ACC112 (cell line): ENCODE data around the gene METTL24.

Experiments used
- H2AFZ ChIP-seq: fragments of 200-600 bp; sonication (generic); one replicate; pipeline ENCODE4 v1.6.0; 2017; ENCODE audit warnings: antibody characterized with exemption, low read length; ENCODE audit not compliant: unreplicated experiment
- H3K27ac ChIP-seq: fragments of 200-600 bp; sonication (generic); 2 replicates; pipeline ENCODE4 v1.5.1; 2014; ENCODE audit warnings: low read depth, mild to moderate bottlenecking, antibody characterized with exemption, low read length, moderate library complexity
- H3K27me3 ChIP-seq: fragments of 200-600 bp; sonication (generic); 2 replicates; pipeline ENCODE4 v1.6.1; 2014; ENCODE audit warnings: mild to moderate bottlenecking, antibody characterized with exemption, low read length, moderate library complexity, mixed read lengths; ENCODE audit not compliant: insufficient read depth
- H3K36me3 ChIP-seq: fragments of 200-600 bp; sonication (generic); 2 replicates; pipeline ENCODE4 v1.6.1; 2016; ENCODE audit warnings: mild to moderate bottlenecking, antibody characterized with exemption, low read length, moderate library complexity, mixed read lengths; ENCODE audit not compliant: insufficient read depth
- H3K4me1 ChIP-seq: fragments of 200-600 bp; sonication (generic); one replicate; pipeline ENCODE4 v1.6.1; 2016; ENCODE audit warnings: low read length, mixed read lengths; ENCODE audit not compliant: insufficient read depth, unreplicated experiment, control insufficient read depth
- H3K4me3 ChIP-seq: fragments of 200-600 bp; sonication (generic); 2 replicates; pipeline ENCODE4 v1.5.1; 2014; ENCODE audit warnings: mild to moderate bottlenecking, low read depth, low read length
- H3K79me2 ChIP-seq: fragments of 200-600 bp; sonication (generic); one replicate; pipeline ENCODE4 v1.6.0; 2016; ENCODE audit warnings: low read length; ENCODE audit not compliant: control insufficient read depth, unreplicated experiment, insufficient read depth

METTL24 gene

GRCh38 chr6:110357664-110358552 is at the start of gene METTL24:
TSS of gene METTL24 (minus strand) at chr6:110358349. CDS start at chr6:110358272, 77 bp downstream.
- H2AFZ ChIP-seq, result peak within 1 kb of the TSS; percentile 62
- no peak within 1 kb of the TSS for H3K27ac ChIP-seq
- no peaks in the 10 kb centered on the region for H3K36me3 ChIP-seq
- H3K4me3 ChIP-seq, result peak within 1 kb of the TSS; percentile 77
- no peaks in the 10 kb centered on the region for H3K79me2 ChIP-seq
- H3K4me1 ChIP-seq, result no peaks in the 10 kb centered on the region
- H3K27me3 ChIP-seq, result peaks cover 76% of the 10 kb centered on the region

GRCh38 chr6:110404607-110405006 is 46.5 kb upstream of the METTL24 start:
- Histone ChIP-seq H3K4me1 (peaks cover 4% of the 10 kb centered on the region), H3K36me3 (no peaks in the 10 kb centered on the region), H3K27ac (no peak overlapping the region), H3K27me3 (no peaks in the 10 kb centered on the region), H3K79me2 (no peaks in the 10 kb centered on the region), H2AFZ (no peak overlapping the region), H3K4me3 (no peak overlapping the region)

- no peaks in the 10 kb centered on the region for H3K36me3 ChIP-seq
- peaks cover 14% of the 10 kb centered on the region for H3K4me1 ChIP-seq
- no peak overlapping the region for H3K27ac ChIP-seq
- H3K79me2 ChIP-seq, result no peaks in the 10 kb centered on the region
- no peaks in the 10 kb centered on the region for H3K27me3 ChIP-seq
- no peak overlapping the region for H2AFZ ChIP-seq
- no peak overlapping the region for H3K4me3 ChIP-seq
These were observed 43.5 kb upstream of the METTL24 start for GRCh38 chr6:110401585-110402176.

- Histone ChIP-seq H3K27ac (no peak overlapping the region), H3K4me3 (peak overlapping the region; percentile 62; the same call in 1 of the 2 replicates), H3K4me1 (peaks cover 14% of the 10 kb centered on the region), H3K36me3 (no peaks in the 10 kb centered on the region), H3K79me2 (no peaks in the 10 kb centered on the region), H3K27me3 (no peaks in the 10 kb centered on the region), H2AFZ (peak overlapping the region; percentile 96)
These were observed 42.1 kb upstream of the METTL24 start for GRCh38 chr6:110400208-110400607.

GRCh38 chr6:110399219-110400071 is 41.3 kb upstream of the METTL24 start:
- Histone ChIP-seq H3K27ac (no peak overlapping the region), H3K4me3 (peak overlapping the region; percentile 62), H3K36me3 (no peaks in the 10 kb centered on the region), H3K27me3 (no peaks in the 10 kb centered on the region), H2AFZ (peak overlapping the region; percentile 96), H3K4me1 (peaks cover 14% of the 10 kb centered on the region), H3K79me2 (no peaks in the 10 kb centered on the region)

GRCh38 chr6:110398778-110399177 is 40.6 kb upstream of the METTL24 start:
- no peak overlapping the region for H3K27ac ChIP-seq
- H2AFZ ChIP-seq, result no peak overlapping the region
- H3K4me1 ChIP-seq, result peaks cover 14% of the 10 kb centered on the region
- H3K36me3 ChIP-seq, result no peaks in the 10 kb centered on the region
- H3K79me2 ChIP-seq, result no peaks in the 10 kb centered on the region
- H3K27me3 ChIP-seq, result no peaks in the 10 kb centered on the region
- peak overlapping the region; percentile 46; the same call in 1 of the 2 replicates for H3K4me3 ChIP-seq

- H2AFZ ChIP-seq, result no peak overlapping the region
- H3K4me3 ChIP-seq, result no peak overlapping the region
These were observed 37.1 kb upstream of the METTL24 start for GRCh38 chr6:110395221-110395620.

GRCh38 chr6:110394409-110394808 is 36.3 kb upstream of the METTL24 start:
- Histone ChIP-seq H3K27ac (no peak overlapping the region), H3K4me1 (peaks cover 8% of the 10 kb centered on the region), H3K4me3 (no peak overlapping the region), H3K36me3 (no peaks in the 10 kb centered on the region), H2AFZ (no peak overlapping the region), H3K27me3 (no peaks in the 10 kb centered on the region), H3K79me2 (no peaks in the 10 kb centered on the region)

More at GRCh38 chr6:110395221-110395620, 37.1 kb upstream of the METTL24 start:
- H3K79me2 ChIP-seq, result no peaks in the 10 kb centered on the region
- H3K27ac ChIP-seq, result no peak overlapping the region
- no peaks in the 10 kb centered on the region for H3K27me3 ChIP-seq
- no peaks in the 10 kb centered on the region for H3K36me3 ChIP-seq
- peaks cover 14% of the 10 kb centered on the region for H3K4me1 ChIP-seq

- H3K4me1 ChIP-seq, result no peaks in the 10 kb centered on the region
- no peaks in the 10 kb centered on the region for H3K36me3 ChIP-seq
- no peak overlapping the region for H3K4me3 ChIP-seq
- no peaks in the 10 kb centered on the region for H3K79me2 ChIP-seq
- H3K27me3 ChIP-seq, result no peaks in the 10 kb centered on the region
- H2AFZ ChIP-seq, result no peak overlapping the region
- no peak overlapping the region for H3K27ac ChIP-seq
These were observed 34.6 kb upstream of the METTL24 start for GRCh38 chr6:110392727-110393126.

- H2AFZ ChIP-seq, result no peak overlapping the region
- no peak overlapping the region for H3K4me3 ChIP-seq
- H3K27ac ChIP-seq, result no peak overlapping the region
These were observed 32.3 kb upstream of the METTL24 start for GRCh38 chr6:110390404-110390803.

More at GRCh38 chr6:110390404-110390803, 32.3 kb upstream of the METTL24 start:
- no peaks in the 10 kb centered on the region for H3K36me3 ChIP-seq
- no peaks in the 10 kb centered on the region for H3K79me2 ChIP-seq
- no peaks in the 10 kb centered on the region for H3K4me1 ChIP-seq
- H3K27me3 ChIP-seq, result no peaks in the 10 kb centered on the region; the same call in 1 of the 2 replicates
